SKM-1 (cell line): Measurements from ENCODE around the gene GLRX5.
"Not testable (repeated sequence)": the region's sequence is repeated elsewhere in the genome, so short reads cannot be mapped to it uniquely, and the experiment has no call there.

Experiments used
- DNase-seq: peaks from one replicate; lab custom pipeline; 2025; ENCODE audit not compliant: unreplicated experiment; lab: John Stamatoyannopoulos, UW

The GLRX5 gene

DNA sequence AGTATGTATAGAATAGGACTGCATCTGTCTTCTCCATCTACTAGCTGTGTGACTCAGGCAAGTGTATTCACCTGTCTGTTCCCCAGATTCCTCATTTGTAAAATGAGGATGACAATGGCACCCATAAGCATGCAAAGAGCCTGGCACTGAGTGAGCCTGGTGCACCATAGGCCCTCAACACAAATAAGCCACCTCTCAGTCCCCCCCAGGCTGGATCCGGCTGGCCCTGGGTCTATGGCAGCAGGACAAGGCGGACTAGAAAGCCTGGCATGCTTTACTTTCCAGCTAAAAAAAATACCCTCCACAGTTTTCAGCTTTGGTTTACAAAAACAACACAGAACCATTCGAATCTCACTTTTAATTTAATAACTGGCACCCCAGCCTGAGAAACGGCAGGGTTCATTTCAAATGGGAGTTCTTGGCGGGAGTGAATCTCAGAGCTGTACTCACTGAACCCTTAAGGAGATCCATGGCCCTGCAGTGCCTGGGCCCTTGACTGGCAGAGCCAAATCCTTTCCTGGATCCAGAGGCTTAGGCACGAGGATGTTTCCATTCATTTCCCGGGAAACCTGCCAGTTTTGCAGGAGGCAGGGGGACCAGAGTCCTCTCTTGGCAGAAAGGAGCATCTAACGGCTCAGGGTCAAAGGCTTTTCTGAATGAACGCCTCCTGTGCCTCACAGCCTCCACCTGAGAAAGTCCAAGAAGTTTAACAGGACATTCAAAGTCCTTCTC lies 36.1 kb upstream of the GLRX5 start:
- DNase-seq: no peak

DNA sequence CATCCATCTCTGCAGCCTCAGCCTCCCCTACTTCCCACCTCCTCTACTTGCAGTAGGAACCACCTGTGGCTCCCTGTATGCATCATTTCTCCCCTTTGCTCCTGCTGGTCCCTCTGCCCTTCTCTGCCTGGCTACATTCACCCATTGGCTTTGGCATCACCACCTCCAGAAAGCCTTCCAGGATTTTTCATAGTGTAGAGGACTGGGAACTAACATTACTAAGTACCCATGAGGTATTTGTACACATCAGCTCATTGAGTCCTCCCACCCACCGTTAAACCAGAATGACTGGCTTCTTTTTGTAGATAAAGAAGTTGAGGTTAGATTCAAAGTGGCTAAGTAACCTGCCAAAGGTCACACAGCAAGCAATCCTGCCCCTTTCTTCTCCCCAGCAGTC lies 35.5 kb upstream of the GLRX5 start:
- no peak for DNase-seq

DNA sequence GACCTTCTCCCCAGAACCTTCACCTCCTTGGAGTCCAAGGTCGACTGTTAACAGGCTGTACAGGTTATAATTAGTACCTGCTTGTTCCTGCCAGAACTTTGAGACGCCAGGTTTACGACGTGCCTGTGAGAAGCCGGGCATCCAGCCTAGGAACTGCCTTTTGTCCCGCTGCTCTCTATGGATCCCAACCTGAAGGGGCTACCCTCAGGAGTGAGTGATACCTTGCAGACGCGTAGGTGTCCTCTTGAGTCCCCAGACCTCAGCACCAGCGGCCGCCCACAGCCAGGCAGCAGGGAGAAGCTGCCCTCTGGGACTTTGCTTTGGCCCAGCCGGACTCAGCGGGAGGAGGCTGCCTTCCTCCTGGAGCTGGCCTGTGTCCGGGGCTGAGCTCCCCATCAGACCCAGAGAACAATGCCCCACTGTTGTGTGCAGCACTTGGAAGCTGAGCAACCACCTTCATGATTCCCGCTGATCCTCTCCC lies 34.6 kb upstream of the GLRX5 start:
- DNase-seq: no peak

DNA sequence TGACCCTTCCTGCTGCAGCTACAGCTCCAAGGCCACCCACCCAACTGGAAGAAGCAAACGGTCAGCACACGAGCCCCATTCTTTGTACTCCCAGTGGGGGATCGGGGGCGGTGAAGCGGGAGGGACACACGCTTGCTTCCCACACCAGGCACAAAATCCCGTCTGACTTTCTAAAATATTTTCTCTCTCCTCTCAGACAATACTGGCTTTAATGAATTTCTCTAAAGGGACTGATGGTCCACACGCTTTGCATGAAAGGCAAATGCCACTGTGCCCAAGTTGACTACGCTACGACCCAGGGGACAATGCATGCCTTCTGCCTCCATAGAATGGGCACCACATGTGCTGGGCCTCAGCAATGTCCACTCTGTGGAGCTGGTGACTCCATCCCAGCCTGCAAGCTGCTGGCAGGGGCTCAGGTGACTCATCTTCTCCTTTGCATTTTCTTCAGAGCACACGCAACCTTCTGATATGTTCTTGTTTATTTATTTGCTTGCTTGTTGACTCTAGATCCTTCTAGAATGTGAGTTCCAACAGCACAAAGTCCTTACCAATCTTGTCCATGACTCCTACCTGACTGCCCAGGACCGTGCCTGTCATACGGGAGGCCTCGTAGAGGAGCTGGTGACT lies 34.0 kb upstream of the GLRX5 start:
- no peak for DNase-seq

DNA sequence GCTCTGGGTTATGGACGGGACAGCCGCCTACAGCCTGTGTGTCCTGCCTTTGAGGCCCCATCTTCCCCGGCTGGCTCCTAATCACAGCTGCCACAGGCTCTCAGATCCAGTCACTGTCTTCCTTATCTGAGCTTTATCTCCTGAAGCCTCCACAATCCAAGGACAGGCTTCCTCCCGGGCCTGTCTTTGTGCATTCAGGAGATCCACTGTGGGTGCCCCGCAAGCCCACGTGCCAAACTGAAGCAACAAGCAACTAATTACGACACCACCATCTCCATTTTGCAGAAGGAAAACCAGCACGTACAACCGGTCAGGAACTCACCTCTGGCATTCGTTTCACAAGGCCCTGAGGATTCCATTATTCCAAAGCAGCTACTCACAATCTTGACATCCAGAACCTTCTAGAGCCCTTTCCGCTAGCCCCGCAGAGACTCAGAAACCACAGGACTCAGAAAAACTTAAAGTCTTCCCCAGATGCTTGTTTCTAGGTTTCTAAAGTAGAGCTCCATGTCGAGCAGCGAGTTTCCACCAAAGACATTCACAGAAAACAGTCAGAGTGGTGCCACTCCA lies 32.4 kb upstream of the GLRX5 start:
- DNase-seq: no peak

DNA sequence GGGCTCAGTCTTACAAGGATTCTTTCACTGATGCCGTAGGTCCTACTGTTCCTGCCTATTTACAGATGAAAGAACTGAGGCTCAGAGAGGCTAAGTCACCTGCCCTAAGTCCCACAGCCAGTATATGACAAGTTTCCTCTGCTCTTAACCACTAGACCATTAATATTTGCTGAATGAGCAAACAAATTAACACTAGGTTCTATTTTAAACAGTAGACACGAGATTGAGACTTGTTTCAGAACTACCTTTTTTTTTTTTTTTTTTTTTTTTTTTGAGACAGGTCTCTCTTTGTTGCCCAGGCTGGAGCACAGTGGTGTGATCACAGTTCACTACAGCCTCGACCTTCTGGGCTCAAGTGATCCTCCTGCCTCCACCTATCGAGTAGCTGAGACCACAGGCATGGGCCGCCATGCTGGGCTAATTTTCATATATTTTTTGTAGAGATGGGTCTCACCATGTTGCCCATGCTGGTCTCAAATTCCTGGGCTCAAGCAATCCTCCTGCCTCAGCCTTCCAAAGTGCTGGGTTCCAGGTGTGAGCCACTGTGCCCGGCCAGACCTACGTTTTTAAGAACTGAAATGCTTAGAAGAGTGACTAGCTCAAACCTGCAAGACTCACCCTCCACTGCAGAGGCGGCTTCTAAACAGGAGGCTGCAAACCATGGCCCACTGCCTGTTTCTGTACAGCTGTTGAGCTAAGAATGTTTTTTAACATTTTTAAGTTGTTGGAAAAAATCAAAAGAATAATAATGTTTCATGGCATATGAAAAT lies 31.3 kb upstream of the GLRX5 start:
- no peak for DNase-seq

DNA sequence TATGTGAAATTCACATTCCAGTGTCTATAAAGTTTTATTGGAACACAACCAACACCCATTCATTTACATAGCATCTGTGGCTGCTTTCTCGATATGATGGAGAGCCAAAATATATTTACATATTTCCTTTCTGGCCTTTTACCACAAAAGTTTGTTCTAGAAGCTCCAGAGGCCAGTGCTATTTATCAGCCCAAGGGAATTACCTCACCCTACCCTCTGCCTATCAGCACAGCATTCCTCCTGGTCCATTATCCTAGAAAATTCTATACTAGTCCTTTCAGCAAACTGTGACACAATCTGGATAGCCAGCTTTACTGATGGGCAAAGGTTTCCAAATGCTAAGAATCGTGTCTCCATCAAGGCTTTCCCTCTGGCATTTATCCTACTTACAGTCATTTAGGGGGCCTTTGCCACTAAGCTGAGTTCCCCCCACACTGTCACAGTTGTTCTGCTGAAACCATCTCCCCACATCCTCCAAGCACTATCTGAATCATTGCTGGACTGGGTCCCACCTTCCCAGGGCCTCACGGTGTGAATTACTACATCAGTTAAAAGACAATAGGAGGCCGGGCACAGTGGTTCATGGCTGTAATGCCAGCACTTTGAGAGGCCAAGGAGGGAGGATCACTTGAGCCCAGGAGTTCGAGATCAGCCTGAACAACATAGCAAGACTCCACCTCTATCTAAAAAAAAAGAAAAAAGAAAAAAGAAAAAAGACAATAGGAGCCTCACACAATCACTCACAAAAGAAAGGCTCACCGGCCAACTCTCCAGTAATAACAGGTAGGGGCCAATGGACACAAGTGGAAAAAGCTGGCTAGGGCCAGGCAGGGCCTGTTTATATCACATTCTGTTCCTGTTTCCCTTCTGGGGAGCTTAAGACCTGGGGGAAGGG lies 30.5 kb upstream of the GLRX5 start:
- no peak for DNase-seq

DNA sequence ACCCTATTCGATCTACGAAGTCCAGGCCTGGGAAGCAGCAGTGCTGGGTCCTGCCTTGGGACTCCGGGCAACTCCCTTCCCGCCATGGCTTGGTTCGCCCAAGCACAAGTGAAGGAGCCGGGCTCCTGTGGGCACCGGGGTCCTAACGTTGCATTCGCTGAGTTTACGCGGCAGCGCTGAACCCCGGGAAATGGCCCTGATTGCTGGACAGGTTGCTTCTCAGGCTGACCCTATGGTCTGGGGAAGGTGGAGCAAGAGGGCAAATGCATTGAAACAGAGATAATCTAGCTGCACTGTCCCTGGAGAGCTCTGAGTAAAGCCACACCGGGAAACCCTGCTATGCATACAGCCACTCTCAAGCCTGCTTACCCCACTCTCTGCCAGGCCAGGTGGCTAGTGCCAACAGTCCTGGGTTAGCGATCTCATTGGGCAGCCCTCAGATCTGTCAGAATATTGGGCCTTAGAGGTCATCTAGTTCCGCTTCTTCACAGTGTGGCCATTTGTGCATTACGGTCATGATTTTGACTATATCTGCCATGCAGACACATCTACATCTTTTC lies 29.7 kb upstream of the GLRX5 start:
- DNase-seq: no peak

DNA sequence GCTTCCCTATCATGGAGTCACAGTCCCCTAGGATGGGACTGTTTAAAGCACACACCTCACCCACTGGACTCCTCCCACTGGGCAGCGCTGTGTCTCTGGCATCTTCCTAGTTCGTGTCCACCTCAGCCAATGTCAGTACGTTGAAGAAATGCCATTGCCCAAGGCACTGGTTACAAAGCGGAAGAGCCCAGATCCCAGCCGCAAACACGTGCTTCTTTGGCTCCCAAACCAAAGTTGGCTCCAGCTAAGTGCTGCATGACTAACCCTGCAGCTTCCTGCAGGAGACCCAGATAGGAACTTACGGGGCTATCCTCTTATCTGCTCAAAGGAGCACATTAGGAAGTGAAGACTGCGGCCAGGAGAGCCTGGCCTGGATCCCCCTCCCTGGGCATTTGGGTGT lies 27.7 kb upstream of the GLRX5 start:
- peak; percentile 42 for DNase-seq

DNA sequence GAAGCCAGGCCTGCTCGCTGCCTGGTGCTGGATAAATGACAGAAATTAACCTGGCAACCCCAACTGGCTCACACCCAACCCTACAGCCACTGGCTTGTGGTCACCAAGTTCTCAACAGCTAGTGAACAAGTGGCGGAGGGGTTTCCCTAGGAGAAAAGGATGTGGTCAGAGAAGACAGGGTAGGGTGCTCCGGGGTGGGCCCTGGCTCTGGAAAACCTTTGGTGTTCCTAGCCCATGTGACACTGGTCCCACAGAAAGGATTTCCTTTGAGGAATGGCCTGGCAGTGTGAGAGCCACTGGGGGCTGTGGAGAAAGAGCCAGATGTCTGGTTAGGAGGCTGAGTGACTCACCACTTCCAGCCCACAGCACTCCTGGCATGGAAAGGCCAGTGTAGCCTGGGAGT lies 27.1 kb upstream of the GLRX5 start:
- no peak for DNase-seq

DNA sequence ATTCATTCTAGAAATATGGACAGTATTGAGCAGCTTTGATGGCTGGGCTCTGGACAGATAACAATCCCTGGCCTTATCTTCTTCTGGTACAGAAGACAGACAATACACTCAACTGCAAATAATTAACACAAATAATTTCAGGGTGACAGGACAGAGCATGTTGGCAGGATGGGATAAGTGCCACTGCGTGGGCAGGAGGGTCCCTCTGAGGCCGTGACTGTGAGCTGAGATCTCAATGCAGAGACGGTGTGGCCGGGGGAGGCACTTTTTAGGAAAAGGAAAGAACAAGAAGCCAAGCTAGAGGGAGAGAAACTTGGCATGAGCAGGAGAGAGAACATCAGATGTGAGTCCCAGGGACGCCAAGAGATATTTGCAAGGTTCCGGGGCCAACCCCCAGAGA lies 26.5 kb upstream of the GLRX5 start:
- DNase-seq: no peak

DNA sequence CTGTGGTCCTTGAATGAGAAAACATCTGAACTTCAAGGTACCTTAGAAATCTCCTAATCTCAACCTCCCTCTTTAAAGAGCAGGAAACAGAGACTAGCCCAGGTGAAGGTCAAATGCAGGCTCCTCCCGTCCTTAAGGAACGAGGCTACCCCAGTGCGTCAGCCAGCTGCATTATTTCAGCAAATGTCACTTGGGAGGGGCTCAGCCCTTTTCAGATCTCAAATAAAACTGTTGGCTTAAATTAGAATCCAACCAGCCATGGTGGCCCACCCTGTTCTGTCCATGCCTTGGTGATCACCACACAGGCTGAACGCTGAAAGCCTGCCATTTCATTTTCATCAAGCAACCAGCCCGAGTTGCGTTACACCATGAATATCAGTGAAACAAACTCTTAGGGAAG lies 25.4 kb upstream of the GLRX5 start:
- no peak for DNase-seq

DNA sequence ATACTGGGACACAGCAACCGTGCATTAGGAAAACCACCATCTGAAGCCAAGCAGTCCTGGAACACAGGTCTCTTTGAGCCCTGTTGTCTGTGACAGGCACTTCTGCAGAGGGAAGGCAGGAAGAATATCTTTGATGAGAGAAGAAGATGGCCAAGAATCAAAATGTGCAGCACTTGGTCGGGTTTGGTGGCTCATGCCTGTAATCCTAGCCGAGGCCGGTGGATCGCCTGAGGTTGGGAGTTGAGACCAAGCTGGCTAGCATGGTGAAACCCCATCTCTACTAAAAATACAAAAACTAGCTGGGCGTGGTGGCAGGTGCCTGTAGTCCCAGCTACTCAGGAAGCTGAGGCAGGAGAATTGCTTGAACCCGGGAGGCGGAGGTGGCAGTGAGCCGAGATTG lies 24.5 kb upstream of the GLRX5 start:
- DNase-seq: not testable (repeated sequence)

DNA sequence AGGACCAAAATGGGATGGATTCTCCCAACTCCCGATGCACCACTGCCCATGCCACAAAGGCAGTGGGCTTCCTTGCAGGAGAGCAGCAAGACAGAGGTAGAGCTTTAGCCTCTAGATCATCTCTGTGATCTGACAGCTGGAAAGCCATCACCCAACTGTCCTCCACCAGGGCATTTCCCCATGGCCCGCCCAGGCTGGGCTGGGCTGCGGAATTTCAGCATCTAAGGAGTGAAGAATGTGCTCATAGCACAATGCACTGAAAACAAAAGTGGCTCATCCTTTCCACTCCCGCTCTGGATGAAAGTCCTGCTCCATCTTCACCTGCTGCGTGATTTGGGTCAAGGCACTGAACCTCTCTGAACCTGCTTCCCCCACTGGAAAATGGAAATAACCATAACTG lies 24.0 kb upstream of the GLRX5 start:
- DNase-seq: no peak

DNA sequence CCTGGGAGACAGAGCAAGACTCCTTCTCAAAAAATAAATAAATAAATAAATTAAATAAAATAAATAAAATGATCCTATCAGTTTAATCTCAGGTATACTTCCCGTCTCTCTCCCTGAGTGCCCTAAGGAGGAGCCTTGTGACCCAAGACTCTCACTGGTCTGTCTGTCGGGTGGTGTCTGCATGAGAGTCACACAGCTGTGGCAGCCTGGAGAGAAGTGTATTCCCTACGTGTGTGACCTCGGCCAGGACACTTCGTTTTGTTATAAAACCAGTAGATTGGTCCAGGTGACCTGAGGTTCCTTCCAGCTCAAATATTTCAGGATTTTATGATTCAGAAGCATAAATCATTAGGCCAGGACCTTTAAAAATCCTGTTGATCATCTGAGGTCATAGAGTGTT lies 23.2 kb upstream of the GLRX5 start:
- no peak for DNase-seq

DNA sequence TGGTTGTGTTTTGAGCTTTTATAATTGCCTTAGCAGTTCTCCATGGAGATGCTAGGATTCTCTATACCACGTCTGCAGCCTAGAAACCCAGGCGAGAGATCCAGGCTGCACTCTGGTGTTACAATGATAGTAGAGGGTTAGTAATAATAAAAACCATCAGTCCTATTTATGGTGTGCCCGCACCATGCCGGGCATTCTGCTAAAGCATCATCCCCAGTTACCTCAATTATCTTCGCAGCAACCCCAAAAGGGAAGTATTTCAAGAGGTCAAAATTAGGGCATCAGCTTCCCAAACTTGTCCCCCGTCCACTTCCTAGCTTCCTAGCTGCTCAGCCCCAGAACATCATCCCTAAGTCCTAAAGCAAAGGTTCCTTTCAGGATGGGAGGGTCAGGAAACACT lies 21.6 kb upstream of the GLRX5 start:
- no peak for DNase-seq

DNA sequence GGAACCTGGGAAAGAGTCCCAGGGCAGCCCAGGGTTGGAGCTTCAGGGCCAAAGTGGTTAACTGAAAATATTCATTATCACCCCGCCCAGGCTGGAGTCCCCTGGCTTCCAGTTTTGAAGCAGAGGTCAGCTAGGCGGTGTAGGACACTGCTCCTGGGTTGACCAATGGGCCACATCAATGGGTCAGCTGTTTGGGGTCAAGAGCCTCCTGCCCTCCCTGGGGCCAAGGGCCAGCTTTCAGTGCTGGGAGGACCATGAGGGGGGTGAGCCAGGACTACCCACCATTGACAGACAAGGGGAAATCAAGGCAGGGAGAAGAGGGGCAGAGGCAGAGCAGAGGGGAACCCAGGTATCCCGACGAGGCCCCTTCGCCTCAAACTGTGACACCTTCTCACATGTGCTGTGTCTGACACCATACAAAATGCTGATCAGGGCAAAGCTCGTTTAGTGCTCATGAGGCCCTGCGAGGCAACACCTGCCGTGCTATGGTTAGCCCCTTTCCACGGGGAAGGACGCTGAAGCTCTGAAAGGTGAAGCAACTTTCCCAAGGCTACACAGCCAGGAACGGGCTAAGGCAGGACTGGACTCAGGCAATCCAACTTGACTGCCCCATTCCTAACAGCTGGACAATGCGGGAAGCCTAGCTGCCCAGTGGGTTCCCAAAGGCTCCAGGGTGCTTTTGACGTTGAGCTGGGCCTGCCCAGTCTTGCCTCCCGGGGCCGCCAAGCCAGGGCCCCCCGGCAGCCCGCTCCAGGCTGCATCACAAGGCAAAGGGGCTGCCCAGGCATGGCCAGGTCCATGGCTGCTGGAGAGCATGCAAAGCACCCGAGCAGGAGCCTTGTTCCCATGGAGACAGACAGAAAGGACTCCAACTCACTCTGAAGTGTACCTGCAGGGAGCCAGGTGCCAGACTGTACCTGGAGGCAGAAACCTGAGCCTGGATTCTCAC lies 20.4 kb upstream of the GLRX5 start:
- no peak for DNase-seq

DNA sequence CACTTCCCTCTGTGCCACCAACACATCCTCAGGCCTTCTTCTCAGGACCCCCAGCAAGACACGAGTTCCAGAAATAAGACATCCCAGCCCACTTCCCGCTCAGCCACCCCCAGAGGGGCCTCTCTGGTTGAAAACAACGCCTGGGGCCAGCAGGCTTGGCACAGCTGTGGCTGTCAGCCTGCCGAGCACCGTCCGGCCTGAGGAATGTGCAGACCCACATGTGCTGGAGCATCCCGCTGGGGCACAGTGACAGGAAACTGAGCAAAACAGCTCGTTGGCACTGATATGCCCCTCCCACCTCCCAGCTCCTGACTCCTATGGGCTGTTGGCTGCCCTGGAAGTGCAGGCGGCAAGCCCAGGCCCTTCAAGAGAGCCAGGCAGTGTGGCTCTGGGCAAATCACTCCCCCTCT lies 19.8 kb upstream of the GLRX5 start:
- DNase-seq: no peak
